ENCODE results near the gene CCT7. TPM values are rescaled to one million over a fixed set of nuclear protein-coding genes. Genes with fewer than 3 reads are reported as not detected.
"Not testable (repeated sequence)": the region's sequence is repeated elsewhere in the genome, so short reads cannot be mapped to it uniquely, and the experiment has no call there.

CCT7 gene
- total and polyA plus RNA-seq, 5 experiments from 2014 or later, result 206 to 306 (median 294) TPM

DNA sequence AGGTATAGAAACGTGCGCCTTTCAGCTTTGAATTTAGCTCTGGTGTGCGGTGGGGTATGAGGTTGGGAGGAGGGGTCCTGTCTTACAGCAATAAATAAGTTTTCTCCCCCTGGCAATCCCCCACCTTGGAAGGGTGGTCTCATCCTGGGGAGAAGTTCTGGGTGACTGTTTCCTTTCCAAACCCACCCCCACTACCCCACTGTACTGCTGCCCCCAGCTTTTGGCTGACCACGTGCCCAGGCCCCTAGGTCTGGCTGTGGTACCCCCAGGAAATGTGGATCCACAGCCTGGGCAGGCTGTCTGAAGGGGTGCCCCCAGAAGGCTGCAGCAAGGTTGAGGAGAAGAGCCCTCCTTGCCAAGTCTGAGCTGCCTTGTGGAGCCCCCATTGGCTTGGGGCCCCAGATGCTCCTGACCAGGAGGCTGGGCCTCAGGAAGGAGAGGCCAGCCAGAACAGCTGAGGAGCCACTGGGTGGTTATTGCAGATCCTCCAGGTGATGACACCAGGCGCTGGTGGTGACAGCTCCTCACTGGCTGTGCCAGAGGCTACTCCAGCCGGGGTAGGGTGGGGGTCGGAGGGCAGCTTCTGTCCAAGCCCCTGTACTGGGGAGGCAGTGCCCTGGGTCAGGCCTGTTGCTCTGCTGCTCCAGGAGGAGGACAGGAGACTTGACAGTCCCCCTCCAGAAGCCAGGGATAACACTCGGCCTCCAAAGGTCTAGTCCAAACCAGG, 24.2 kb downstream of the CCT7 start:
- ATAC-seq, result no peak
- Mint-ChIP-seq H3K27me3 (no peaks in the 10 kb centered on the region), H3K4me1 (peaks cover 7 to 13% (median 8%) of the 10 kb centered on the region in 4 donors), H3K9me3 (no peaks in the 10 kb centered on the region), H3K36me3 (peaks cover 0 to 36% (median 0%) of the 10 kb centered on the region in 3 donors), H3K27ac (peak overlapping the region in 2 of 10 donors; percentile 32 to 87), H3K4me3 (no peak overlapping the region)
- DNase-seq, result no peak
- POLR2A ChIA-PET, result interaction anchor here (1.5 kb wide), 1 partner anchor 25 kb away, joined by 3 read pairs; the partner anchor contains the start of gene PRADC1

DNA sequence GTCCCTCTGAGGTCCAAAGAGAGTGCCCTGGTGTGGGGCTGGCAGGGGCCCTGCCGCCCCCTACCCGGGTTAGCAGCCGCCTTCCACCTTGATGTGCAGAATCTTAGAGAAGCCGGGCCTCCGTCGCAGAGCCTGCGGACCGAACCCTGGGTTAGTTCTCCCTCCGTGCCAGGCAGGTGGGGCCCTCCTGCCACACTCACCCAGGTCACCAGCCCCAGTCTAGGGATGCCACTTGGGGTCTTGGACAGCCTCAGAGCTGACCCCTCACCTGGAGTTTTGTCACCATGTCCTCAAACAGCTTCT, 24.8 kb downstream of the CCT7 start:
- no peak overlapping the region for H3K4me3 Mint-ChIP-seq
- ATAC-seq (no peak), DNase-seq (no peak)
- peaks cover 7 to 13% (median 8%) of the 10 kb centered on the region in 4 donors for H3K4me1 Mint-ChIP-seq
- POLR2A ChIA-PET, result no interaction called here
- peaks cover 0 to 34% (median 2%) of the 10 kb centered on the region in 3 donors for H3K36me3 Mint-ChIP-seq
- no peaks in the 10 kb centered on the region for H3K9me3 Mint-ChIP-seq
- no peaks in the 10 kb centered on the region for H3K27me3 Mint-ChIP-seq
- H3K27ac Mint-ChIP-seq, result peak overlapping the region in 2 of 10 donors; percentile 75 to 76

DNA sequence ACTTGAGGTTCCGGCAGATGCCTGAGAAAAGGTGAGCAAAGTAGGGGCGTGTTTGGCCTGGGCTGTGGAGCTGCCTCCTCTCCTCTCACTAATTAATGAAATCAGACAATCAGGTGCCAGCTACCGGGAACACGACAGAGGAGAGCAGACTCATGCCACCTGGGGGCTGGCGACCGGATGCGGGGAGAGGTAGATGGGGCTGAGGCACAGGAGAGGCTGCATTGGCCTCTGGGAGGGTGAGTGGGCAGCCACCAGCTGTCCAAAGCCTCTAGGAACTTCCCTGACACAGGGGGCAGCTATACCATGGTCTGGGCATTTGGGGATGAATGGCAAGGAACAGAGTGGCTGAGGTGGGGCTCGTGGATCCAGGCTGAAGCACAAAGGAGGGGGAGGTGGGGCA, 25.2 kb downstream of the CCT7 start:
- H3K4me1 Mint-ChIP-seq, result peaks cover 7 to 13% (median 8%) of the 10 kb centered on the region in 4 donors
- no peaks in the 10 kb centered on the region for H3K27me3 Mint-ChIP-seq
- H3K36me3 Mint-ChIP-seq, result peaks cover 0 to 32% (median 2%) of the 10 kb centered on the region in 3 donors
- no peak for DNase-seq
- H3K9me3 Mint-ChIP-seq, result no peaks in the 10 kb centered on the region
- H3K4me3 Mint-ChIP-seq, result no peak overlapping the region
- no peak for ATAC-seq
- POLR2A ChIA-PET, result no interaction called here
- H3K27ac Mint-ChIP-seq, result peak overlapping the region in 3 of 10 donors; percentile 75 to 80 (median 76)

DNA sequence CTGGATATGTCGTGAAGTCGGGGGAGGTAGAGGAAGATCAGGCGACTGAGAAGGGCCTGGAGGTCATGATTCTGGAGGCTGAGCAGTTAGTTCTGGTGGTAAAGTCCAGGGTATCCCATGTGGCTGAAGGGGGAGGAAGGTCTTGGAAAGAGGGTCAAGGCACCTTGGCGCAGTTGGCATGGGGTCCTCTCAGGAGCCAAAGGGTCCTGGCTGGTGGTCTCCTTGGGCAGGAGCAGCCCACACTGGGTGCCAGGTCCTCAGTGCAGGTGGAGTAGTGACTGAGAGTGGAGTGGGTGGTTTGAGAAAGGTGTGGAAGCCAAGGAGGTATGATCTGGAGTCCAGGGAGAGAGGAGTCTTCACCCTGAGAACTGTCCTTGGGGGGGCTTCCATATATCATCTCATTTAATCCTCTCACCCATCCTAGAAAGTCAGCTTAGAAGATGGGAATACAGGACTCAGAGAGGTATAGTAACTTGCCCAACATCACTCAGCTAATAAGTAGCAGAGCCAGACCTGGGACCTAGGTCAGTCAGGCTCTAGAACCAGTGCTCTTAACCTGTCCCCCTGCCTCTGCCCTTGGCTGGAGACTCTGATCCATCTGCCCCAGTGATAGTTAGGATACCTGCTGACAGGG, 25.7 kb downstream of the CCT7 start:
- Mint-ChIP-seq H3K27me3 (no peaks in the 10 kb centered on the region), H3K36me3 (peaks cover 0 to 29% (median 2%) of the 10 kb centered on the region in 3 donors), H3K4me1 (peaks cover 7 to 13% (median 8%) of the 10 kb centered on the region in 4 donors), H3K27ac (peak overlapping the region in 3 of 10 donors; percentile 75 to 80 (median 76)), H3K4me3 (no peak overlapping the region), H3K9me3 (no peaks in the 10 kb centered on the region)
- POLR2A ChIA-PET, result no interaction called here
- ATAC-seq (no peak), DNase-seq (no peak)

DNA sequence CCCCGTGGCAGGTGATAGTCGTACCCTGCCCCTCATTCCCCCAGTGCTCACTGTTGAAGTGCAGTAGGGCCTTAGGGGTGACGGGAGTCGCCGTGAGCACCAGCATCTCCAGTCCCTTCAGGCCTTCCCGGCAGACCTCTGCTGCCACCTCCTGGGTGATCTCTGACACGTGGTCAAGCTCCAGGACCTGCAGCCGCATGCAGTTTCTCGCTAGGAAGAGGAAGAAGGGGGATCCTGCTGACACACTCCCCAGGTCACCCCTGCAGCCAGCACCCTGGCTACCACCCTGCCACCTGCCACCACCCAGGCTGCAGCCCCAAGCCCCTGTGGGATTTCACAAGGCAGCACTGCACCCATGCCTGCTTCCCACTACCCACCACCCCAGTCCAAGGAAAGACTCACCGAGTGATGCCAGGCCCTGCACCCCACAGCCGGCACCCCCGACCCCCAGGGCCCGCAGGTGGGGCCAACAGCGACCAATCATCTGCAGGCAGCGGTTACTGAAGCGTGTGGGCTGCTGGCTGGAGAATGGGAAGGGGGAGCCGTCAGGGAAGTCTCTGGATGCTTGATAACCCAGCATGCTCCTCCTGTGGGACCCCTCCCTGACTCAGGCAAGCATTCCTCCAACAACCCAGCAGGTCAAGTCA, 26.4 kb downstream of the CCT7 start:
- Mint-ChIP-seq H3K27me3 (no peaks in the 10 kb centered on the region), H3K4me1 (peaks cover 7 to 13% (median 8%) of the 10 kb centered on the region in 4 donors), H3K36me3 (peaks cover 0 to 29% (median 2%) of the 10 kb centered on the region in 3 donors), H3K9me3 (no peaks in the 10 kb centered on the region), H3K27ac (no peak overlapping the region), H3K4me3 (no peak overlapping the region)
- POLR2A ChIA-PET, result no interaction called here
- ATAC-seq (no peak), DNase-seq (no peak)

DNA sequence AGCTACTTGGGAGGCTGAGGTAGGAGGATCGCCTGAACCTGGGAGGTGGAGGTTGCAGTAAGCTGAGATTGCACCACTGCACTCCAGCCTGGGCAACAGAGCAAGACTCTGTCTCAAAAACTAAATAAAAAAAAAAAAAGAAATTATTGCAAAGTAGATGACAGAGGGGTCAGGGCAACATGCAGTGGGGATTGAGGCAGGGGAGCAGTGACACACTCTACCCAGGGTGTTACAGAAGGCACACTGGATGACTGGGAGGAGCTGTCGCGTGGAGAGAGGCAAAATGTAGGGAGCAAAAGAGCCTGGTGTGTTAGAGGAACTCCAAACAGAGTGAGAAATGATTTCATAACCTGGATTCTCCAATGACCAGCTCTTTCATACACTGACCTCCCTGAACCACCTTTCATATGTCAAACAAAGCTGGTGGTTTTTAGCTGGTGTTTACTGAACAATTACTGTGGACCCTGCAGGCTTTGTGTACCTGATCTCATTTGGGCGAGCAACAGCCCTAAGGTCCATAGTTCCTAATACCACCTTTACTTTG, 28.1 kb downstream of the CCT7 start:
- POLR2A ChIA-PET, result interaction anchor here (0.6 kb wide), 1 partner anchor 28 kb away, joined by 3 read pairs; no protein-coding TSS in a partner anchor
- H3K27ac Mint-ChIP-seq, result peak overlapping the region in 1 of 10 donors; percentile 24
- no peak for ATAC-seq
- no peaks in the 10 kb centered on the region for H3K9me3 Mint-ChIP-seq
- no peak overlapping the region for H3K4me3 Mint-ChIP-seq
- peaks cover 0 to 34% (median 2%) of the 10 kb centered on the region in 3 donors for H3K36me3 Mint-ChIP-seq
- no peaks in the 10 kb centered on the region for H3K27me3 Mint-ChIP-seq
- DNase-seq, result no peak
- peaks cover 5 to 15% (median 12%) of the 10 kb centered on the region in 4 donors for H3K4me1 Mint-ChIP-seq

DNA sequence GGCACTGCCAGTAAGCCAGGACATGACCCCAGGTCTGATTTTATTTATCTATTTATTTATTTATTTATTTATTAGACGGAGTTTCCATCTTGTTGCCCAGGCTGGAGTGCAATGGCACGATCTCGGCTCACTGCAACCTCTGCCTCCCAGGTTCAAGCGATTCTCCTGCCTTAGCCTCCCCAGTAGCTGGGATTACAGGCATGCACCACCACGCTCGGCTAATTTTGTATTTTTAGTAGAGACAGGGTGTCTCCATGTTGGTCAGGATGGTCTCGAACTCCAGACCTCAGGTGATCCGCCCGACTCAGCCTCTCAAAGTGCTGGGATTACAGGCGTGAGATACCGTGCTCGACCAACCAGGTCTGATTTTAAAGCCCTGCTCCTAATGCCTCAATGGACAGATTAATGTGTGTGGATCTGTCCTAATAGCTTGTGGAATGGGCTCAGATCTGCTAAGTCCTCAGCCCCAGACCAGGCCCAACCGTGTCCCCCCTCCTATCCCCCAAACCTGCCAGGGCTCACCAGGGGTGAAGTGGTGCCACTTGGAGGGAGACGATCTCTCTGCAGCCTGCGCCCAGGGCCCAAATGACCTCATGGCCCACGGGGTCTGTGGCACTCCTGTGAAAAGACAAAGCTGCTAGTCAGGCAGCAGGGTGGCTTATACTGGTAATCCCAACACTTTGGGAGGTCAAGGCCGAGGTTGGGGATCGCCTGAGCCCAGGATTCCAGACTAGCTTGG, 28.8 kb downstream of the CCT7 start:
- peaks cover 0 to 34% (median 2%) of the 10 kb centered on the region in 3 donors for H3K36me3 Mint-ChIP-seq

DNA sequence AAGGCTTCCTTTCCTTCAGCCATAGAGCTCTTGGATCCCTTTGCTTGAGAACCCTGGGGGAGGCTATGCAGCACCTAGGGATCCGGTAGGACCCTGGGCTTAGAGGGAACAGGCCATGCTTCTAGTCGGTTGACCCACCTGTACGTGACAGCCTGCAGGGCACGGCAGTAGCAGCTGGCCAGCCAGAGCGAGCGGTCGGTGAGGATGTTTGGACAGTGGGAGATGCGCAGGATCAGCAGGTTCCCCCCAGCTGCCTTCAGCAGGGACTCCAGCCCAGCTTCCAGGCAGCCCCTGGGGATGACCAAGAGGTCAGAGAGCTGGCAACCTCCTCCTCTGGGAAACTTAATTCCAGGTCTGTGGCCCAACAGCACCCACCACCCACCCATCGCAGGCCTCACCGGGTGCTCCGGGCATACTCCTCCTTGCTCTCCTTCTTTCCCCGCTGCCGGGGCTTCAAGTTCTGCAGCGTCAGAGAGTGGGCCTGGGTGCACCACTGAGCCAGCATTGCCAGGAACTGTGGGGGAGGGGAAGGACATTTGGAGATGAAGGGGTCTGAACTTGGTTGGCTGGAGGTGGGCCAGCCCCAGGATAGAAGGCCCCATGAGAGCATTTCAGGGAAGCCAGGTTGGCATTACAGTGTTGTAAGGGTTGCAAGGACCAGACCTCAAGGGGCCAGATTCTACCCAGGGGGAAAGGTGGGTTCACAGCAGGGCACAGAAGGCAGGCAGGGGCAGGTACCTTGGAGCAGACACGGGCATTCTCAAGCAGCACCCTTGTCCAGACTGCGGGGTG, 29.6 kb downstream of the CCT7 start:
- ATAC-seq, result no peak
- Mint-ChIP-seq H3K4me1 (peaks cover 13 to 23% (median 18%) of the 10 kb centered on the region in 4 donors), H3K9me3 (no peaks in the 10 kb centered on the region), H3K4me3 (no peak overlapping the region), H3K27me3 (no peaks in the 10 kb centered on the region), H3K36me3 (peaks cover 0 to 38% (median 2%) of the 10 kb centered on the region in 3 donors), H3K27ac (no peak overlapping the region)
- no peak for DNase-seq
- POLR2A ChIA-PET, result no interaction called here

More for the DNA sequence above, 28.8 kb downstream of the CCT7 start:
- peaks cover 8 to 15% (median 14%) of the 10 kb centered on the region in 4 donors for H3K4me1 Mint-ChIP-seq
- H3K4me3 Mint-ChIP-seq, DNase-seq, H3K27me3 Mint-ChIP-seq, H3K27ac Mint-ChIP-seq, ATAC-seq, H3K9me3 Mint-ChIP-seq: not testable (repeated sequence)
- POLR2A ChIA-PET, result interaction anchor here (0.6 kb wide), 1 partner anchor 27 kb away, joined by 3 read pairs; no protein-coding TSS in a partner anchor

DNA sequence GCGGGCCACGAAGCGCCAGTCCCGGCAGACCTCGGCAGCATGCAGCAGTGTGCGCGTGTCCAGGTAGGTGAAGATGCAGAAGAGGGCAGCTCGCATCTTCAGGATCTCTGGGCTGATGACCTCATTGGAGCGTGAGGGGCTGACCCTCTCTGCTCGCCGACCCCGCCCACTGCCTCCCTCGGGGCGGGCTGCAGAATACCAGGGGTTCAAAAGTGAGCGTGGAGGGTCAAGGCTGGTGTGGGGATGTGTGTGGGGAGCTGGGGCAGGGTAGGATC, 30.2 kb downstream of the CCT7 start:
- no peak for DNase-seq
- Mint-ChIP-seq H3K27me3 (no peaks in the 10 kb centered on the region), H3K4me1 (peaks cover 13 to 21% (median 18%) of the 10 kb centered on the region in 4 donors), H3K9me3 (no peaks in the 10 kb centered on the region), H3K4me3 (no peak overlapping the region), H3K36me3 (peaks cover 0 to 32% (median 2%) of the 10 kb centered on the region in 3 donors), H3K27ac (no peak overlapping the region)
- ATAC-seq, result no peak
- POLR2A ChIA-PET, result no interaction called here

DNA sequence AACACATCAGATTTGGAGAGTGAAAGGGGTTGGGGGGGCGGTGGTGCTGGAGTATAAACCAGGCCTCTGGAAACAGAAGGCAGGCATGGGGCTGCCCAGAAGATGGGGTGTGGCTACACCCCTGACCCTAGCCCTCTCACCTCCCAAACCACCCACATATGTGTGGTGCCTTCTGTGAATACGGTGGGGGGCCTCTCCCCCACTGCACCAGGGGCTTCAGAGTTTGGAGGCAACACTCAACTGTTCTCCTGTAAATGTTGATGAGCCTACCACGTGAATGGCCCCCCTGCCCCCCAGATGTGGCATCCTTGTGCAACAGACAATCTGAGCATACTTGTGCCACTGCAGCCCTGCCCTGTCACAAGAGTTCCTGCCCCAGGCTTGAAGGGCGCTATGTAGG, 30.7 kb downstream of the CCT7 start:
- DNase-seq, result no peak
- Mint-ChIP-seq H3K27ac (no peak overlapping the region), H3K9me3 (no peaks in the 10 kb centered on the region), H3K4me1 (peaks cover 15 to 23% (median 20%) of the 10 kb centered on the region in 4 donors), H3K36me3 (peaks cover 0 to 29% (median 2%) of the 10 kb centered on the region in 3 donors), H3K27me3 (peaks cover 0 to 1% (median 0%) of the 10 kb centered on the region in 5 donors), H3K4me3 (no peak overlapping the region)
- POLR2A ChIA-PET, result no interaction called here
- no peak for ATAC-seq

DNA sequence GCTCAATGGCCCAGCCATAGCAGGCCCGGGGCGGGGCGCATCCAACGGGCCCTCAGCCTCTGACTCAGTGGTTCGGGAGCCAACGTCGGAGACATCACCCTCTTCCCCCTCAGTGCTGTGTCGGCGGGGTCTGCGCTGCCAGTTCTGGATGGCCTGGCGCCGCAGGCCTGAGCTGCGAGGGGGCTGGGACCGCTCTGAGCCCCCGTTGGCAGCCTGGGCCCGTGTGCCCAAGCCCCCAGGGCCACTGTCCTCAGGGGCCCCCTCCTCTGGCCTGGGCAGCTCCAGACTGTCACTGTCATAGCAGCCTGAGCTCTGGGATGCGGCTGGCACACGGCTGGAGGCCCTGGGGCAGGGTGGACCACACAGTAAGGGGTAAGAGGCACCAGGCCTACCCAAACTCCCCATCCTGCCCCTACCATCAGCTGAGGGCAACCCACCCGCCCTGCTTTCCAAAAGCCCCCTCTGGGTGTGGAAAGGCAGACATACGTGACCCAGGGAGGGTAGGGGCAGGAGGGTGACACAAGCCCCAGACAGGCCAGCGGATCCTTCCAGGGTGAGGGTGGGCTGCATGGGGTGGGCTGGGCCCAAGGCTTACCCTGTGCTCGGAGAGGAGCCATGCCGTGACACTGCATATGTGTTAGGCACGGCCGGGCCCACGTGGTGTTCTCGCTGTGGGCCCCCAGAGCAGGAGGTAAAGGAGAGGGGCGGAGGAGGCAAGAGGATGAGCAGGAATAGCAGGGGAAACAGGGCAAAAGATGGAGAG, 31.4 kb downstream of the CCT7 start:
- H3K9me3 Mint-ChIP-seq, result no peaks in the 10 kb centered on the region
- no peak overlapping the region for H3K4me3 Mint-ChIP-seq
- H3K36me3 Mint-ChIP-seq, result peaks cover 0 to 26% (median 2%) of the 10 kb centered on the region in 3 donors
- peaks cover 0 to 1% (median 0%) of the 10 kb centered on the region in 5 donors for H3K27me3 Mint-ChIP-seq
- H3K4me1 Mint-ChIP-seq, result peaks cover 18 to 26% (median 24%) of the 10 kb centered on the region in 4 donors
- ATAC-seq (no peak), DNase-seq (no peak)
- POLR2A ChIA-PET, result no interaction called here
- no peak overlapping the region for H3K27ac Mint-ChIP-seq

Measured in naive thymus-derived CD8-positive, alpha-beta T cell (primary cell).